Mesothelial cell of epicardium (in vitro differentiated cells): ENCODE results near the gene CEP20. TPM values are rescaled to one million over a fixed set of nuclear protein-coding genes. Genes with fewer than 3 reads are reported as not detected.
"Not testable (repeated sequence)": the region's sequence is repeated elsewhere in the genome, so short reads cannot be mapped to it uniquely, and the experiment has no call there.

Experiments used
- DNase-seq, 2 experiments: peaks; one replicate each; pipeline ENCODE4 v3.0.0; 2021; ENCODE audit warnings: low spot score in 2 of 2; ENCODE audit not compliant: unreplicated experiment in 2 of 2
- H3K27ac Mint-ChIP-seq: 2 replicates; pipeline ENCODE4 v1.8.0; 2021; ENCODE audit warnings: mixed read lengths
- H3K27me3 Mint-ChIP-seq: 2 replicates; pipeline ENCODE4 v1.8.0; 2021; ENCODE audit warnings: low read depth, mixed read lengths
- H3K36me3 Mint-ChIP-seq: 2 replicates; pipeline ENCODE4 v1.8.0; 2021; ENCODE audit warnings: mixed read lengths
- H3K4me1 Mint-ChIP-seq: 2 replicates; pipeline ENCODE4 v1.8.0; 2021; ENCODE audit warnings: mixed read lengths
- H3K4me3 Mint-ChIP-seq: 2 replicates; pipeline ENCODE4 v1.8.0; 2021; ENCODE audit warnings: mild to moderate bottlenecking, moderate library complexity, mixed read lengths
- H3K9me3 Mint-ChIP-seq: 2 replicates; pipeline ENCODE4 v1.8.0; 2021; ENCODE audit warnings: mixed read lengths
- CTCF ChIP-seq: fragments of 200-600 bp; sonication (generic); IDR thresholded peaks from one replicate; pipeline ENCODE4 v1.5.0; 2021; ENCODE audit warnings: antibody characterized with exemption; ENCODE audit not compliant: unreplicated experiment
- total RNA-seq: library from RNA; stranded (reverse); gene quantifications from 3 replicates; pipeline ENCODE4 v1.2.1, GENCODE V29; 2021

The CEP20 gene, protein sequence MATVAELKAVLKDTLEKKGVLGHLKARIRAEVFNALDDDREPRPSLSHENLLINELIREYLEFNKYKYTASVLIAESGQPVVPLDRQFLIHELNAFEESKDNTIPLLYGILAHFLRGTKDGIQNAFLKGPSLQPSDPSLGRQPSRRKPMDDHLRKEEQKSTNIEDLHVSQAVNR
- 23.3 to 25.5 TPM (median 24.0 TPM) in 3 replicates for total RNA-seq

- no peaks in the 10 kb centered on the region for H3K9me3 Mint-ChIP-seq
Measured at GRCh38 chr16:15888072-15888976, at the start of gene CEP20. CEP20 (minus strand) TSS chr16:15888603; CDS start chr16:15888585, 18 bp downstream.

DNA sequence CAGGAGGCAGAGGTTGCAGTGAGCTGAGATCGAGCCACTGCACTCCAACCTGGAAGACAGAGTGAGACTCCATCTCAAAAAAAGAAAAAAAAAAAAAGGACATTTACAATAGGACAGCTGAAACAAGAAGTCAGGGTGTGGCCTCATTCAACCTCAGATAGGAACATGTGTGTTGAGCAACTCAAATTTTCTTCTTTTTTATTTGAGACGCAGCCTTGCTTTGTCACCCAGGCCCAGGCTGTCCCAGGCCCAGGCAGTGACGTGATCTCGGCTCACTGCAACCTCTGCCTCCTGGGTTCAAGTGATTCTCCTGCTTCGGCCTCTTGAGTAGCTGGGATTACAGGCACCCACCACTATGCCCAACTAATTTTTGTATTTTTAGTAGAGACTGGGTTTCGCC, 48.4 kb upstream of the CEP20 start:
- H3K27me3 Mint-ChIP-seq, H3K4me3 Mint-ChIP-seq, DNase-seq, H3K4me1 Mint-ChIP-seq, H3K27ac Mint-ChIP-seq, H3K36me3 Mint-ChIP-seq, H3K9me3 Mint-ChIP-seq: not testable (repeated sequence)

More at GRCh38 chr16:15888072-15888976, at the start of gene CEP20:
- H3K4me3 Mint-ChIP-seq: peak within 1 kb of the TSS; percentile 100
- peaks cover 26% of the 10 kb centered on the region for H3K4me1 Mint-ChIP-seq
- no peaks in the 10 kb centered on the region for H3K36me3 Mint-ChIP-seq
- peak; percentile 99 for DNase-seq
- H3K27me3 Mint-ChIP-seq: peaks cover 2% of the 10 kb centered on the region
- peak within 1 kb of the TSS; percentile 99 for H3K27ac Mint-ChIP-seq
- no peak for TF ChIP-seq CTCF

- H3K27ac Mint-ChIP-seq: no peak overlapping the region
- no peak for DNase-seq
- peaks cover 8% of the 10 kb centered on the region for H3K9me3 Mint-ChIP-seq
- peaks cover 2% of the 10 kb centered on the region for H3K36me3 Mint-ChIP-seq
- no peaks in the 10 kb centered on the region for H3K4me1 Mint-ChIP-seq
- H3K27me3 Mint-ChIP-seq: peaks cover 2% of the 10 kb centered on the region
- no peak overlapping the region for H3K4me3 Mint-ChIP-seq
- no peak for TF ChIP-seq CTCF
Measured at GRCh38 chr16:15934991-15935390, 46.6 kb upstream of the CEP20 start.

- Mint-ChIP-seq H3K4me1 (no peaks in the 10 kb centered on the region), H3K36me3 (peaks cover 2% of the 10 kb centered on the region), H3K27ac (no peak overlapping the region), H3K9me3 (peaks cover 8% of the 10 kb centered on the region), H3K4me3 (no peak overlapping the region), H3K27me3 (peaks cover 2% of the 10 kb centered on the region)
- TF ChIP-seq CTCF: no peak
- DNase-seq: no peak
Measured at GRCh38 chr16:15933781-15934180, 45.4 kb upstream of the CEP20 start.

DNA sequence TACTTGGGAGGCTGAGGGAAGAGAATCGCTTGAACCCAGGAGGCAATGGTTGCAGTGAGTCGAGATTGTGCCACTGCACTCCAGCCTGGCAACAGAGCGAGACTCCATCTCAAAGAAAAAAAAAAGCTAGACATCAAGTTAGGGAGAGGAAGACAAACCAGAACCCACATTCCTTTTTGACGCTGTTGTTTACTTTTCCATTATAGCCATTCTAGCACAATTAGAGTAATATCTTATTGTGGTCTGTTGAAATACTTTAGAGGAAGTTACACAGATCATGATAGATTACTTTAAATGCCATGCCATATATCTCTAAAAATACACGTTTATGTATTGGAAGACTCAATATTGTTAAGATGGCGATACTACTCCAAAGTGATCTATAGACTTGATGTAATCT, 44.5 kb upstream of the CEP20 start:
- peaks cover 8% of the 10 kb centered on the region for H3K9me3 Mint-ChIP-seq

More for the DNA sequence above, 44.5 kb upstream of the CEP20 start:
- H3K27me3 Mint-ChIP-seq: peaks cover 2% of the 10 kb centered on the region
- no peak overlapping the region for H3K4me3 Mint-ChIP-seq
- no peak for DNase-seq
- H3K4me1 Mint-ChIP-seq: no peaks in the 10 kb centered on the region
- H3K36me3 Mint-ChIP-seq: peaks cover 2% of the 10 kb centered on the region
- no peak overlapping the region for H3K27ac Mint-ChIP-seq
- no peak for TF ChIP-seq CTCF
